ENCODE data around the gene PTPRN2. TPM values are rescaled to one million over a fixed set of nuclear protein-coding genes. Genes with fewer than 3 reads are reported as not detected.
"Not testable (repeated sequence)": the region's sequence is repeated elsewhere in the genome, so short reads cannot be mapped to it uniquely, and the experiment has no call there.

PTPRN2 gene
- total RNA-seq, 1 donor = 0.27 TPM

DNA sequence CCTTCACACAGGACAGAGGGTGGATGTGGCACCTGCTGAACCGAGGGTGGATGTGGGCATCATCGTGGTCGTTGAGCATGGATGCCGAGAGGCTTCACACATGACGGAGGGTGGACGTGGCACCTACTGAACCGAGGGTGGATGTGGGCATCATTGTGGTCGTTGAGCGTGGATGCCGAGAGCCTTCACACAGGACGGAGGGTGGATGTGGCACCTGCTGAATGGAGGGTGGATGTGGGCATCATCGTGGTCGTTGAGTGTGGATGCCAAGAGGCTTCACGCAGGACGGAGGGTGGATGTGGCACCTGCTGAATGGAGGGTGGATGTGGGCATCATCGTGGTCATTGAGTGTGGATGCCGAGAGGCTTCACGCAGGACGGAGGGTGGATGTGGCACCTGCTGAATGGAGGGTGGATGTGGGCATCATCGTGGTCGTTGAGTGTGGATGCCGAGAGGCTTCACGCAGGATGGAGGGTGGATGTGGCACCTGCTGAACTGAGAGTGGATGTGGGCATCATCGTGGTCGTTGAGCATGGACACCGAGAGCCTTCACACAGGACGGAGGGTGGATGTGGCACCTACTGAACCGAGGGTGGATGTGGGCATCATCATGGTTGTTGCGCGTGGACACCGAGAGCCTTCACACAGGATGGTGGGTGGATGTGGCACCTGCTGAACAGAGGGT lies 994.8 kb downstream of the PTPRN2 start:
- not testable (repeated sequence) for DNase-seq (ENCODE audit: low read depth in 2 of 3, low spot score in 2 of 3)

DNA sequence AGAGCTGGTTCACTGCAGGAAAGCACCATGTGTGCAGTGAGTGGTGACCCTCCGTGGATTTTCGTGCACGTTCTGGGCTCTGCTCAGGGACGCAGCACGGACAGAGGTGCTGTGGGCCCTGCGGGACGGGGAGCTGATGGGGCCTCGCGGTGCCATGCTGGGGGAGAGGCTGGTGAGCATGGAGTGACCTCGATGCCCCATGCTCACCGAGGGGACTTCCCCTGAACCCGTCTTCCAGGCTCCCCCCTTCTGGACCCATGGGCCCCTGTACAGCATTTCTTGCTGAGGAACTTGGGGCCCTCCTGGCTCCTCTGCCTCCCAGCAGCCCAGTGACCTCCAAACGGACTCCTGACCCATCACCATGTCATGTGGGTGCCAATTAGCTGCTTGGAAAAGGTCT lies 997.1 kb downstream of the PTPRN2 start:
- DNase-seq (ENCODE audit: low read depth in 2 of 3, low spot score in 2 of 3) = no peak

GRCh38 chr7:157589680-157590079 lies 997.9 kb downstream of the PTPRN2 start:
- DNase-seq (ENCODE audit: low read depth in 2 of 3, low spot score in 2 of 3) = no peak

DNA sequence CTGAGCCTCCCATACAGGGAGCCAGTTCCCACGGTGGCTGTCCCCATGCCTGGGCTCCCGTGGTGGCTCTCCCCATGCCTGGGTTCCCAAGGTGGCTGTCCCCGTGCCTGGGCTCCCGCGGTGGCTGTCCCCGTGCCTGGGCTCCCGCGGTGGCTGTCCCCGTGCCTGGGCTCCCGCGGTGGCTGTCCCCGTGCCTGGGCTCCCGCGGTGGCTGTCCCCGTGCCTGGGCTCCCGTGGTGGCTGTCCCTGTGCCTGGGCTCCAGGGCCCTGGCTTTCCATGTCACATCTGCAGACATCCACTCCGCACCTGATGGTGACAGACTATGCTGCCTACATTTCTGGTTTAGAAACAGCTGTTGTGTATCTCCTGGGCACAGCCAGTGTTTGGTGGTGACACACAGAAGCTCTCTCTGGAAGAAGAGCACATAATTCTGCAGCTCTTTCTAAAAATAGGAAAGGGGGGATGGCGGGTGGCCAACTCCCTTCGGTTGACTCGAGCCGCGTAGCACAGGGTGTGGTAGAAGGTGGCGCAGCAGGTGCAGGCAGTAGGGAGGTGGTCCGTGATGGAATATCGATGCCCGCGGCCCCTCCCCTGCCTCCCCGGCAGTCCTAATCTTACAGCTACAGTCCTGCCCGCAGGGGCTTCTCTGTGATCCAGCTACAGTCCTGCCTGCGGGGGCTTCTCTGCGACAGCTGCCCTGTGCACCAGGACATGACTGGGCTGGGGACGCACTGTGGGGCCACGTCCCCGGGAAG lies 999.6 kb downstream of the PTPRN2 start:
- DNase-seq (ENCODE audit: low read depth in 2 of 3, low spot score in 2 of 3) = no peak

DNA sequence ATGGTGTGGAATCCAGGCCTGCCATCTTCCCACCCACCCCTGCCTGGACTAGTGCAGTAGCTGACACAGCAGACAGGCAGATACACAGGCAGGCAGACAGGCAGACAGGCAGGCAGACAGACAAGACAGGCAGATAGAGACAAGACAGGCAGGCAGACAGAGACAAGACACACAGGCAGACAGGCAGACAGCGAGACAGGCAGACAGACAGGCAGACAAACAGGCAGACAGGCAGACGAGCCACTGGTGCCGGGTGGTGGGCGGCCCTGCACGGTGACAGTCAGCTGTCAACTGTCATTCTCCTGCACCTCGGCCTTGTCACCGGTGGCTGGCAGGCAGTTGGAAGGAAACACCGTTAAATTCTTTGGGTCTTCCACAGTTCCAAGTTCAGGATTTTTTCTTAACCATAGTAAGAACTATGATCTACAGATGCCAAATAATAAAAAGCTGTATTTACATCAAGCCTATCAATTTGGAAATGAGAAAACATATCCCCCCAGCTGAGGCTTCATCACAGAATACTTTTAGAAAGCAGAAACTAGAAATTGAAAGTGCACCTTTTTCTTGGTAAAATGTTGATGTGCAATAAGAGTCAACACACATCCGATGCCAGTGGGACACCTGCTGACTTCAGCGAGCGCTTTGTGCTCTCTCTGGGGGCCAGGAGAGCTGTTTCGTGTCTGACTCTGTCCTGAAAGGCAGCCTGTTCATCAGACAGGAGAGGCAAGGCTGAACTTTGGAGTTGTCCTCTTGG lies 1000.4 kb downstream of the PTPRN2 start:
- no peak for DNase-seq (ENCODE audit: low read depth in 2 of 3, low spot score in 2 of 3)

DNA sequence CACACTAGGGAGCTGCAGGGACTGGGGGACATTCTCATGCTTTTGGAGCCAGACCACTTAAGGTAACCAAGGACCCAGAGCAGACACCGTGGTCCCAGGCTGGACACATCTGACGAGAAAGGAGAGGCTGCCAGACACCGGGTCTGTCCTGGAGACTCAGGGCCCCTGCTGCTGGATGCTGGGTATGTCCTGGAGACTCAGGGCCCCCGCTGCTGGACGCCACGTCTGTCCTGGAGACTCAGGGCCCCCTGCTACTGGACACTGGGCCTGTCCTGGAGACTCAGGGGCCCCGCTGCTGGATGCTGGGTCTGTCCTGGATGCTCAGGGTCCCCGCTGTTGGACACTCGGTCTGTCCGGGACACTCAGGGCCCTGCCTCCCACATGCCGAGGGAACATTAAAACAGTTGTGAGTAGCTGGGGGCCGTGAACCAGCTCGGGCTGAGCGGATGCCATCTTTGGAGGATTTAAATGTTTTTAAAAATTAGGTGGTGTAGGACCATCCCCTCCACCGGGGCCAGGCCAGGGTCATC lies 1001.1 kb downstream of the PTPRN2 start:
- no peak for DNase-seq (ENCODE audit: low read depth in 2 of 3, low spot score in 2 of 3)

- no peak for DNase-seq (ENCODE audit: low read depth in 2 of 3, low spot score in 2 of 3)
These were observed 1002.3 kb downstream of the PTPRN2 start for GRCh38 chr7:157585113-157585861.

GRCh38 chr7:157584420-157584819 lies 1003.2 kb downstream of the PTPRN2 start:
- no peak for DNase-seq (ENCODE audit: low read depth in 2 of 3, low spot score in 2 of 3)

GRCh38 chr7:157581740-157582139 lies 1005.9 kb downstream of the PTPRN2 start:
- no peak for DNase-seq (ENCODE audit: low read depth in 2 of 3, low spot score in 2 of 3)

DNA sequence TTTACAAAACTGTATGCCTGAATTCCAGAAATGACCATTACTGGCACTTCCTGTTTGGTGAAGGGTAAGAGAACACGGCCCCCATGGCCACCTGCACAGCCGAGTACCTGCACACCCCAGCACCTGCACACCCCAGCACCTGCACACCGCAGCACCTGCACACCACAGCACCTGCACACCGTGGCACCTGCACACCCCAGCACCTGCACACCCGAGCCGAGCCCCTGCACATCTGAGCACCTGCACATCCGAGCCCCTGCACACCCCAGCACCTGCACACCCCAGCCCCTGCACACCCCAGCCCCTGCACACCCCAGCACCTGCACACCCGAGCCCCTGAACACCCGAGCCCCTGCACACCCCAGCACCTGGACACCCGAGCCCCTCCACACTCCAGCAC lies 1007.3 kb downstream of the PTPRN2 start:
- DNase-seq (ENCODE audit: low read depth in 2 of 3, low spot score in 2 of 3) = no peak

- DNase-seq (ENCODE audit: low read depth in 2 of 3, low spot score in 2 of 3) = no peak
These were observed 1008.2 kb downstream of the PTPRN2 start for GRCh38 chr7:157579425-157579824.

DNA sequence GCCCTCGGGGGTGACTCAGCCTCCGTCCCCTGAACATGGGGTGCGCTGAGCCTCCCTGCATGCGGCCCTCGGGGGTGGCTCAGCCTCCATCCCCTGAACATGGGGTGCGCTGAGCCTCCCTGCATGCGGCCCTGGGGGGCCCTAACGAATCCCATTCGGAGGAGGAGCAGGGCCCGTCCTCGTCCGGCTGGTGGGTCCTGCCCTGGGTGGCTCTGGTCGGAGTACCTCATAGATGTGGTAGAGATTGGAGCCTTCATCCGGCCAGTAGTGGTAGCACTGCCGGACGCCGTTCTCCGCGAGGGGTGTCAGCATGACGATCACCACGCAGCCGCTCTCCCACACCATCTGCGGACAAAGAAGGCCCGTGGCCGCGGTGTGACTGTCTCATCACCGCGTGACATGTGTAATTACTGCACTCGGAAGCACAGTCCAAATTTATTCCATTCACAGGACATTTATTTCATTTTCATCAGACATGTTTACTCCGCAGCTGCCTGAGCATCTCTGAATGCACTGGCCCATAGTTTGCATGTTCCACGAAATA lies 1009.8 kb downstream of the PTPRN2 start:
- DNase-seq (ENCODE audit: low read depth in 2 of 3, low spot score in 2 of 3) = no peak

DNA sequence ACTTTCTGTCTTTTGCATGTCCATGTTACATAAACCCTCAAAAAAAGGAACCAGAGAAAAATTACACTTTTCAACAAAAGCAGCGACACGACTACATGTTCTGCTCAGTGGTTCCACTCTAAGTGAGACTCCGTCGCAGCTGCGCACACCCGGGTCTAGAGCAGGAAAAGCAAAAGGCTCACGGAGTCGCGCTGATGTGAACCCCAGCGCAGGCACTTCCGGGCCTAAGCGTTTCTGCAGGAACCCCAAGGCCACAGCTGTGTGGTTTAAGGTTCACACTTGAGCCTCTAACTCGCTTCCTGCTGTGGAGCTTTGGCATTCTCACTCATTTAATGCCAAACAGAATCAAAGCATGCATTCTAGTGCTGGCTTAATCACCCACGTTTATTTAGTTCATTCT lies 1010.6 kb downstream of the PTPRN2 start:
- no peak for DNase-seq (ENCODE audit: low read depth in 2 of 3, low spot score in 2 of 3)

DNA sequence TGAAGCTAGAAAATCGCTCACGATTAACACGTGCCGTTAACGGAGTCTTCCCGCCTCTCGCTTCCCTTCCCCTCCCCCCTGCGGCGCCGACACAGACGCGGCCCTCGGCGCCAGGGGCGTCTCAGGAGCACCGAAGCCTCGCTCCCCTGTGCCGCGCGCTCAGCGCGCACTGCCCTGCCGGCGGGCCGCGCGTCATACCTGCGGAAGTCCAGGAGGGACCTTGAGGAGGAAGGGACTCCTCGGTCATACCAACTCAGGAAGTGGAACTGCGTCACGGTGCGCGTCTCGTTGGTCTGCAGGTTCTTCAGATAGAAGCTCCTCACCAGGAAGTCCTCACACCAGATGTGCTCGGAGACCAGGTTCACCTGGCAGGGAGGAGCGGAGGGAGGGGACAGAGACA lies 1011.2 kb downstream of the PTPRN2 start:
- peak; percentile 13 to 31 (median 15) for DNase-seq (ENCODE audit: low read depth in 2 of 3, low spot score in 2 of 3)

GRCh38 chr7:157575777-157576176 lies 1011.8 kb downstream of the PTPRN2 start:
- DNase-seq (ENCODE audit: low read depth in 2 of 3, low spot score in 2 of 3) = no peak

- no peak for DNase-seq (ENCODE audit: low read depth in 2 of 3, low spot score in 2 of 3)
These were observed 1012.6 kb downstream of the PTPRN2 start for GRCh38 chr7:157574914-157575586.

- no peak for DNase-seq (ENCODE audit: low read depth in 2 of 3, low spot score in 2 of 3)
These were observed 1013.4 kb downstream of the PTPRN2 start for GRCh38 chr7:157574120-157574825.

GRCh38 chr7:157573244-157573643 lies 1014.4 kb downstream of the PTPRN2 start:
- no peak for DNase-seq (ENCODE audit: low read depth in 2 of 3, low spot score in 2 of 3)

- DNase-seq (ENCODE audit: low read depth in 2 of 3, low spot score in 2 of 3) = no peak
These were observed 1015.0 kb downstream of the PTPRN2 start for GRCh38 chr7:157572622-157573021.
